WTC11 (cell line): ENCODE measurements around the gene MCF2L. TPM values are rescaled to one million over a fixed set of nuclear protein-coding genes. Genes with fewer than 3 reads are reported as not detected.

ENCODE experiments used
- ATAC-seq: fragments of 200-7000 bp; cut with Tn5 transposase; 2 replicates; pipeline ENCODE4 v1.10.0; 2021; ENCODE audit warnings: mild to moderate bottlenecking, moderate library complexity
- CTCF ChIA-PET: fragments of 300-600 bp; sonication (Branson Sonifier 250); formaldehyde crosslinking; loops from one replicate; lab custom pipeline; 2021; ENCODE audit warnings: antibody characterized with exemption; lab: Charles Lee
- POLR2A ChIA-PET: fragments of 350-600 bp; sonication (Branson Sonifier 250); formaldehyde crosslinking; loops from one replicate; lab custom pipeline; 2021; ENCODE audit warnings: antibody characterized with exemption; lab: Charles Lee
- DNase-seq: peaks from one replicate; pipeline ENCODE4 v3.0.0; 2021; ENCODE audit warnings: low spot score
- H3K27ac Mint-ChIP-seq: 2 replicates; pipeline ENCODE4 v1.8.0; 2021; ENCODE audit warnings: mixed read lengths
- H3K27me3 Mint-ChIP-seq: 2 replicates; pipeline ENCODE4 v1.8.0; 2021; ENCODE audit warnings: low read depth, mild to moderate bottlenecking, moderate library complexity, mixed read lengths
- H3K36me3 Mint-ChIP-seq: 2 replicates; pipeline ENCODE4 v1.8.0; 2021; ENCODE audit warnings: mixed read lengths
- H3K4me1 Mint-ChIP-seq: 2 replicates; pipeline ENCODE4 v1.8.0; 2022; ENCODE audit warnings: mixed read lengths
- H3K4me3 Mint-ChIP-seq: 2 replicates; pipeline ENCODE4 v1.8.0; 2021; ENCODE audit warnings: mild to moderate bottlenecking, moderate library complexity, mixed read lengths
- H3K9me3 Mint-ChIP-seq: 2 replicates; pipeline ENCODE4 v1.8.0; 2021; ENCODE audit warnings: mixed read lengths
- CREB1 ChIP-seq: sonication (generic); formaldehyde crosslinking; IDR thresholded peaks from 2 replicates; pipeline ENCODE4 v1.8.0; 2023; ENCODE audit warnings: mild to moderate bottlenecking, missing genetic modification reagents
- ELF4 ChIP-seq: sonication (generic); formaldehyde crosslinking; IDR thresholded peaks from 2 replicates; pipeline ENCODE4 v1.8.1; 2022; ENCODE audit warnings: low read depth, mild to moderate bottlenecking, moderate library complexity, missing genetic modification reagents
- FOXJ3 ChIP-seq: sonication (generic); formaldehyde crosslinking; IDR thresholded peaks from 2 replicates; pipeline ENCODE4 v1.9.0; 2021; ENCODE audit warnings: missing genetic modification reagents, mild to moderate bottlenecking, borderline replicate concordance
- HMGXB4 ChIP-seq: sonication (generic); formaldehyde crosslinking; IDR thresholded peaks from 2 replicates; pipeline ENCODE4 v1.8.1; 2023; ENCODE audit warnings: mild to moderate bottlenecking, moderate library complexity, missing genetic modification reagents
- JUN ChIP-seq: sonication (generic); formaldehyde crosslinking; IDR thresholded peaks from 2 replicates; pipeline ENCODE4 v1.8.0; 2023; ENCODE audit warnings: mild to moderate bottlenecking, missing genetic modification reagents
- KAT7 ChIP-seq: sonication (generic); formaldehyde crosslinking; IDR thresholded peaks from 2 replicates; pipeline ENCODE4 v1.8.1; 2023; ENCODE audit warnings: missing genetic modification reagents, mild to moderate bottlenecking, borderline replicate concordance
- NFYB ChIP-seq: sonication (generic); formaldehyde crosslinking; conservative IDR thresholded peaks from 2 replicates; pipeline ENCODE4 v1.8.0; 2022; ENCODE audit warnings: low read depth, missing genetic modification reagents
- NR3C1 ChIP-seq: sonication (generic); formaldehyde crosslinking; conservative IDR thresholded peaks from 2 replicates; pipeline ENCODE4 v1.8.1; 2023; ENCODE audit warnings: low read depth, mild to moderate bottlenecking, missing genetic modification reagents
- OVOL2 ChIP-seq: fragments of 250-450 bp; sonication (Bioruptor Pico); IDR thresholded peaks from 2 replicates; pipeline ENCODE4 v1.9.0; 2021; ENCODE audit warnings: mild to moderate bottlenecking, borderline replicate concordance
- PREB ChIP-seq: sonication (generic); formaldehyde crosslinking; IDR thresholded peaks from 2 replicates; pipeline ENCODE4 v1.8.1; 2022; ENCODE audit warnings: mild to moderate bottlenecking, missing genetic modification reagents, moderate library complexity, borderline replicate concordance
- TP53 ChIP-seq: sonication (generic); formaldehyde crosslinking; IDR thresholded peaks from 2 replicates; pipeline ENCODE4 v1.8.1; 2023; ENCODE audit warnings: mild to moderate bottlenecking, missing genetic modification reagents
- ZNF219 ChIP-seq: sonication (generic); formaldehyde crosslinking; IDR thresholded peaks from 2 replicates; pipeline ENCODE4 v1.8.0; 2023; ENCODE audit warnings: missing genetic modification reagents, mild to moderate bottlenecking, borderline replicate concordance
- ZNF232 ChIP-seq: sonication (generic); formaldehyde crosslinking; IDR thresholded peaks from 2 replicates; pipeline ENCODE4 v1.8.0; 2022; ENCODE audit warnings: mild to moderate bottlenecking, missing genetic modification reagents
- ZNF263 ChIP-seq: sonication (generic); formaldehyde crosslinking; IDR thresholded peaks from 2 replicates; pipeline ENCODE4 v1.8.1; 2022; ENCODE audit warnings: low read depth, mild to moderate bottlenecking, moderate library complexity, missing genetic modification reagents
- ZNF317 ChIP-seq: sonication (generic); formaldehyde crosslinking; IDR thresholded peaks from 2 replicates; pipeline ENCODE4 v1.8.1; 2023; ENCODE audit warnings: low read depth, mild to moderate bottlenecking, moderate library complexity, missing genetic modification reagents, borderline replicate concordance
- ZNF532 ChIP-seq: fragments of 250-450 bp; sonication (Bioruptor Pico); IDR thresholded peaks from 2 replicates; pipeline ENCODE4 v1.9.0; 2021; ENCODE audit warnings: mild to moderate bottlenecking, borderline replicate concordance
- total RNA-seq: library from RNA; stranded (reverse); gene quantifications from 3 replicates; pipeline ENCODE4 v1.2.3, GENCODE V29; 2021
- TF ChIP-seq, protein P1 (sequence below): sonication (generic); formaldehyde crosslinking; IDR thresholded peaks from 2 replicates; pipeline ENCODE4 v1.8.1; 2023; ENCODE audit warnings: mild to moderate bottlenecking, missing genetic modification reagents, moderate library complexity
- TF ChIP-seq, protein P2 (sequence below): sonication (generic); formaldehyde crosslinking; IDR thresholded peaks from 2 replicates; pipeline ENCODE4 v1.8.1; 2023; ENCODE audit warnings: mild to moderate bottlenecking, missing genetic modification reagents, borderline replicate concordance
- TF ChIP-seq, protein P3 (sequence below): sonication (generic); formaldehyde crosslinking; IDR thresholded peaks from 2 replicates; pipeline ENCODE4 v1.8.1; 2023; ENCODE audit warnings: mild to moderate bottlenecking, missing genetic modification reagents

The MCF2L gene
- total RNA-seq, 1 experiment from 2014 or later, result 34.8 TPM

DNA sequence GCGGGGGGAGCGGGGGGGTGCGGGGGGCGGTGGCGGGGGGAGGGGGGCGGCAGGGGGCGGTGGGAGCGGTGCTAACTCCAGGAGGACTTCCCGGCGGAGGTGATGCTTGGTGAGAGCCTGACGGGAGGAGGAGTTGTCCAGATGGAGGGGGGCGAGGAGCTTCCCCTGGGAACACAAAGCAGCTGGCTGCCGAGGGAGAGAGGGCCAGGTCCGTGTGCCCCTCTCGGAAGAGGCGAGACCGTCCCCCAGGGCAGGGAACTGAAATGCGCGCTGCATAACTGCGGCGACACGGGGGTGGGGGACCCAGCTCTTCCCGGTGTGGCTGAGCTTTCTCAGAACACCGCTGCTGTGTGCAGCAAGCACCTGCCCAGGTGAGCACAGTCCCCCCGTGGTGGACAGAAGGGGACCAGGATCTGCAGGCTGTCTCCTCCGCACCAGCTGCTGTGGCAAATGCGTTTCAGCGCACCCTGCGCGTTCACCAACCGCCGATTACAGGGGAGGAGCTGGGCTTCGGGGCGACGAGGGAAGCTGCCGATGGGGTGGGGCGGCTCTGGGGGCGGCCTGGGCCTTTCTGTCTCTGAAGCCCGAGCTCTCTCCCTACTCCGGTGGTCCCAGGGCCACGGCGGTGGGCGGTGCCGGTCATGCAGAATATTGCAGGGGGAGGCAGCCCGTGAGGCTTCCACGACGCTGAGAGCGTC, 81.9 kb downstream of the MCF2L start:
- ChIA-PET CTCF (interaction anchor here (0.9 to 1.8 kb wide), 5 partner anchors 16 to 119 kb away, joined by 4 to 13 read pairs (median 8); no protein-coding TSS in a partner anchor), POLR2A (no interaction called here)
- Mint-ChIP-seq H3K4me3 (peak overlapping the region; percentile 52), H3K36me3 (no peaks in the 10 kb centered on the region), H3K27me3 (no peaks in the 10 kb centered on the region; the same call in 1 of the 2 replicates), H3K27ac (no peak overlapping the region), H3K9me3 (no peaks in the 10 kb centered on the region), H3K4me1 (peaks cover 13% of the 10 kb centered on the region)
- peak; percentile 53 for ATAC-seq
- TF ChIP-seq NR3C1 (CRISPR knock-in tag) (no peak), NFYB (no peak), PREB (CRISPR knock-in tag) (no peak), OVOL2 (CRISPR knock-in tag) (no peak), ZNF532 (no peak), KAT7 (CRISPR knock-in tag) (no peak), ELF4 (CRISPR knock-in tag) (no peak), JUN (CRISPR knock-in tag) (no peak), CREB1 (CRISPR knock-in tag) (no peak), ZNF219 (CRISPR knock-in tag) (no peak), ZNF263 (no peak), ZNF317 (no peak), HMGXB4 (CRISPR knock-in tag) (no peak), FOXJ3 (no peak), ZNF232 (CRISPR knock-in tag) (no peak), TP53 (CRISPR knock-in tag) (no peak)
- TF ChIP-seq, protein P1, sequence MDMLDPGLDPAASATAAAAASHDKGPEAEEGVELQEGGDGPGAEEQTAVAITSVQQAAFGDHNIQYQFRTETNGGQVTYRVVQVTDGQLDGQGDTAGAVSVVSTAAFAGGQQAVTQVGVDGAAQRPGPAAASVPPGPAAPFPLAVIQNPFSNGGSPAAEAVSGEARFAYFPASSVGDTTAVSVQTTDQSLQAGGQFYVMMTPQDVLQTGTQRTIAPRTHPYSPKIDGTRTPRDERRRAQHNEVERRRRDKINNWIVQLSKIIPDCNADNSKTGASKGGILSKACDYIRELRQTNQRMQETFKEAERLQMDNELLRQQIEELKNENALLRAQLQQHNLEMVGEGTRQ, result no peak
- TF ChIP-seq, protein P2, sequence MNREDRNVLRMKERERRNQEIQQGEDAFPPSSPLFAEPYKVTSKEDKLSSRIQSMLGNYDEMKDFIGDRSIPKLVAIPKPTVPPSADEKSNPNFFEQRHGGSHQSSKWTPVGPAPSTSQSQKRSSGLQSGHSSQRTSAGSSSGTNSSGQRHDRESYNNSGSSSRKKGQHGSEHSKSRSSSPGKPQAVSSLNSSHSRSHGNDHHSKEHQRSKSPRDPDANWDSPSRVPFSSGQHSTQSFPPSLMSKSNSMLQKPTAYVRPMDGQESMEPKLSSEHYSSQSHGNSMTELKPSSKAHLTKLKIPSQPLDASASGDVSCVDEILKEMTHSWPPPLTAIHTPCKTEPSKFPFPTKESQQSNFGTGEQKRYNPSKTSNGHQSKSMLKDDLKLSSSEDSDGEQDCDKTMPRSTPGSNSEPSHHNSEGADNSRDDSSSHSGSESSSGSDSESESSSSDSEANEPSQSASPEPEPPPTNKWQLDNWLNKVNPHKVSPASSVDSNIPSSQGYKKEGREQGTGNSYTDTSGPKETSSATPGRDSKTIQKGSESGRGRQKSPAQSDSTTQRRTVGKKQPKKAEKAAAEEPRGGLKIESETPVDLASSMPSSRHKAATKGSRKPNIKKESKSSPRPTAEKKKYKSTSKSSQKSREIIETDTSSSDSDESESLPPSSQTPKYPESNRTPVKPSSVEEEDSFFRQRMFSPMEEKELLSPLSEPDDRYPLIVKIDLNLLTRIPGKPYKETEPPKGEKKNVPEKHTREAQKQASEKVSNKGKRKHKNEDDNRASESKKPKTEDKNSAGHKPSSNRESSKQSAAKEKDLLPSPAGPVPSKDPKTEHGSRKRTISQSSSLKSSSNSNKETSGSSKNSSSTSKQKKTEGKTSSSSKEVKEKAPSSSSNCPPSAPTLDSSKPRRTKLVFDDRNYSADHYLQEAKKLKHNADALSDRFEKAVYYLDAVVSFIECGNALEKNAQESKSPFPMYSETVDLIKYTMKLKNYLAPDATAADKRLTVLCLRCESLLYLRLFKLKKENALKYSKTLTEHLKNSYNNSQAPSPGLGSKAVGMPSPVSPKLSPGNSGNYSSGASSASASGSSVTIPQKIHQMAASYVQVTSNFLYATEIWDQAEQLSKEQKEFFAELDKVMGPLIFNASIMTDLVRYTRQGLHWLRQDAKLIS (CRISPR knock-in tag), result no peak
- TF ChIP-seq, protein P3, sequence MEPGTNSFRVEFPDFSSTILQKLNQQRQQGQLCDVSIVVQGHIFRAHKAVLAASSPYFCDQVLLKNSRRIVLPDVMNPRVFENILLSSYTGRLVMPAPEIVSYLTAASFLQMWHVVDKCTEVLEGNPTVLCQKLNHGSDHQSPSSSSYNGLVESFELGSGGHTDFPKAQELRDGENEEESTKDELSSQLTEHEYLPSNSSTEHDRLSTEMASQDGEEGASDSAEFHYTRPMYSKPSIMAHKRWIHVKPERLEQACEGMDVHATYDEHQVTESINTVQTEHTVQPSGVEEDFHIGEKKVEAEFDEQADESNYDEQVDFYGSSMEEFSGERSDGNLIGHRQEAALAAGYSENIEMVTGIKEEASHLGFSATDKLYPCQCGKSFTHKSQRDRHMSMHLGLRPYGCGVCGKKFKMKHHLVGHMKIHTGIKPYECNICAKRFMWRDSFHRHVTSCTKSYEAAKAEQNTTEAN (CRISPR knock-in tag), result no peak
- DNase-seq, result no peak
